Renal cortical epithelial cell (primary cell): Measurements from ENCODE around the gene CTNNA2. TPM values are rescaled to one million over a fixed set of nuclear protein-coding genes. Genes with fewer than 3 reads are reported as not detected.

Source experiments
- DNase-seq: peaks from one replicate; pipeline ENCODE4 v3.0.0-alpha.2; 2011; ENCODE audit warnings: low read depth
- total RNA-seq: library from RNA; depleted of rRNA; stranded (reverse); fragments of >200 nt; gene quantifications from 2 replicates; pipeline ENCODE4 v1.2.3, GENCODE V29; 2014

Gene CTNNA2
- total RNA-seq, 1 donor from 2014 or later, result 0.35 TPM

- DNase-seq, result peak; percentile 9
These were observed 200.4 kb downstream of the CTNNA2 start for GRCh38 chr2:79713131-79713785.

DNA sequence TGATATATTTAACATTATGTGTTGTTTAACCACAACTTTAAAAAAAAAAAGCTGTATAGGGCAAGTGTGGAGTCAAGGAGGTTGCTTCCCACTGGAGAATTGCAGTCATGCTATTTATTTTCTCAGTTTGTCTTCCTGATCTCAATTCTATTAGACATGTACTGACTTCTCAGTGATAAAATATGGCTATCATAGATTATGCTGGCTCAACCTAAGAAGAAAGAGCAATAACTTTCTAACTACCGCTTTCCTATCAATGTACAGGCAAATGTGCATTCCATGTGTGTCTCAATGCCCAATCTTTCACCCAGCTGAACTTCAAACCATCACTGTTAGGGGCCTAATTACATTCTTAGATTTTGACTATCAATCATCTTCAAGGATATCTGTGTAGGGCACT is 201.4 kb downstream of the CTNNA2 start:
- no peak for DNase-seq

DNA sequence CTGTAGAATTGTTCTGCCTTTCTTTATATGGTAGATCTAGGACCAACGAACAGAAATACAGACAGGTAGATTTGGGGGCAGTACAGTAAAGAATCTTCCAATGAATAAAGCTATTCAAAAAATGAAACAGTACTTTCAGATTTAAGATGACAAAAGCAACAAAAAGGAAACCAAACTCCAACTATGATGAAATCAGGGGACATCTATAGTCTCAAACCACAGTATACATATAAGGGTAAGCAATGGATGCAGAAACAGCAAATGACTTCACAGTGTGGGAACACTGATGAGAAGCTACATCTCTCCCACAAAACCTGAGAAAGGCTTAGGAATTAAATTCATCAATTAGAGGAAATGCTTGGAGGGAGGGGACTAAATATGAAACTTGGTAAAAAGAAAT is 202.5 kb downstream of the CTNNA2 start:
- no peak for DNase-seq

DNA sequence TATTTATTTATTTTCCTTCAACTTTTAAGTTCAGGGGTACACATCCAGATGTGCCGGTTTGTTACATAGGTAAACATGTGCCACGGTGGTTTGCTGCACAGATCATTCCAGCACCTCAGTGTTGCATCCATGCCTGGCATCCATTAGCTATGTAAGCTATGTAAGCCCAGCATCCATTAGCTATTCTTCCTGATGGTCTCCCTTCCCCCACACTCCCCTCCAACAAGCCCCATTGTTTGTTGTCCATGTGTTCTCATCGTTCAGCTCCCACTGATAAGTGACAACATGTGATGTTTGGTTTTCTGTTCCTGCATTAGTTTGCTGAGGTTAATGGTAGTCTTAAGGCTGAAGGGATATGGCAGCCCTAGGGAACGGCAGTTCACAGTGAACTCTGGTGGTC is 203.4 kb downstream of the CTNNA2 start:
- no peak for DNase-seq

GRCh38 chr2:79717364-79718007 is 204.6 kb downstream of the CTNNA2 start:
- DNase-seq, result peak; percentile 93

- DNase-seq, result no peak
These were observed 208.2 kb downstream of the CTNNA2 start for GRCh38 chr2:79721061-79721460.

- DNase-seq, result no peak
These were observed 209.1 kb downstream of the CTNNA2 start for GRCh38 chr2:79721966-79722365.

DNA sequence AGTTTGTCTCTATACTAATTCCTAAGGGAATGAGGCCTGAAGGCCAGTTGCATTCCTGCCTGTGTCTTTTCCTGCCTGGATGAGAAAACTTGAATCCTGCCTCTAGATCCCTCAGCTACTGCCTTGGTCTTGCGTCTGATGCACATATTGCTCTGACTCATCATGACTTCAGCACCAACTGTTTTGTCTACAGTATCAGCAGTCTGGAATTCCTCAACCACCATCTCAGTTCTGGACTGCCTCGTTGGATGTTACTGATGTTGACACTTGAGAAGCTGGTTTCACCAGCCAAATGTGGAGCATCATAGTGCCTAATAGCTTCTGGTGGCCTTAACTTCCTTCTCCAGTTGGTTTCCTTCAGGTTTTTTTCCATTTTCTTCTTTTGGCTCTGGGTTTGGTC is 211.0 kb downstream of the CTNNA2 start:
- peak; percentile 94 for DNase-seq

GRCh38 chr2:79729532-79729931 is 216.7 kb downstream of the CTNNA2 start:
- DNase-seq, result no peak

DNA sequence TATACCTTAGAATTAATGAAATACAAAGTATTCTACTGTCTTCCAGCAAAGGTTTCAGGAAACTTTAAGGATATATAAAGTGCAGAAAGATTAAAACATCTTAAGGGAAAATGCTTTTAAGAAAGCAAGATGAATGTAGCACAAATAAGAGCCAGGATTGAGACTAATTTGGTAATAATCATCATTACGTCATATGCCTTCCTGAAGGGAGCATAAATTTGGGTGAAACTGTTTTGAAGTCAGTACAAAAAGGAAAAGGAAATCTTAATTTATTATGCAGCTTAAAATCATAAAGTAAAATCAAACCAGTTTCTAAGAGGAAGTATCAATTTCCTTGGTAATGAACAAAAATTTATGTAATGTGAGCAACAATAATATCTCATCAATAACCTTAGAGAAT is 221.7 kb downstream of the CTNNA2 start:
- no peak for DNase-seq

DNA sequence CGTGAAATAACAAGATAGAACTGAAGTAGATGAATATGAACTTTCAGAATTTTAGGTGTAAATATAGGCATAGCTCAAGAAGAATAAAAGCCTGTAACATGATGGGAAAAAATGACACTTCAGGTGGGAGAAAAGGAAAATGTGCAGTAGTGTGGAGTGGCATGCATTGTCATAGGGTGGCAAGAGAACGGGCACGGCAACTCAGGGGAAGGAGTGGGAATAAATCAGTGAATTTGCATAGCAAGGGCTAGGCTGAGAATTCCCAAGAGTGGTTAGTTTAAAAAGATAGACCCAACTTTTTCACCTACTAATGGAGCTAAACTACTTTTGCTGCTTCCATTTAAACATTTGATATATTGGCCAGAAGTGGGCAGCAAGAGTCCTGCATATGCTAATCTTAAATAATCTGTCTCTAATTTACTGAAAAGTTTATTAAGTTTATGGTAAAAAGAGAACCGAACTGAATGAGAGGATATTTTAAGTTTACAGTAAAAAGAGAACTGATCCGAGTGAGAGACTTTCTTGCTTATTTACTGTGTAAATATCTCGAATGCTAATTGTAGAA is 228.1 kb downstream of the CTNNA2 start:
- no peak for DNase-seq

DNA sequence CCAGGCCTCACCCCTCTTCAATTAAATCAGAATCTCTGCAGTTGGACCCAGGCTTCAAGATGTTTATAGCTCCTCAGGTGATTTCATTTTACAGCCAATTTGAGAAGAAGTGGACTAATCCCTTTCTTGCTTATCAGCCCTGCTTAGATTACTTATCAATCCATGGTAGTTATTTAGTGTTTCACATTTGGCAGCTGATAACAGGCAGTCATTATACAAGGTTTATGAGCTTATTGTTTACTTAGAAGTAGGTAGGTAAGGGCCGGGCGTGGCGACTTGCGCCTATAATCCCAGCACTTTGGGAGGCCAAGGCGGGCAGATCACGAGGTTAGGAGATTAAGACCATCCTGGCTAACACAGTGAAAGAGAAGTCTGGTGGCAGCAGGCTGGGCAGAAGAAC is 237.5 kb downstream of the CTNNA2 start:
- no peak for DNase-seq

DNA sequence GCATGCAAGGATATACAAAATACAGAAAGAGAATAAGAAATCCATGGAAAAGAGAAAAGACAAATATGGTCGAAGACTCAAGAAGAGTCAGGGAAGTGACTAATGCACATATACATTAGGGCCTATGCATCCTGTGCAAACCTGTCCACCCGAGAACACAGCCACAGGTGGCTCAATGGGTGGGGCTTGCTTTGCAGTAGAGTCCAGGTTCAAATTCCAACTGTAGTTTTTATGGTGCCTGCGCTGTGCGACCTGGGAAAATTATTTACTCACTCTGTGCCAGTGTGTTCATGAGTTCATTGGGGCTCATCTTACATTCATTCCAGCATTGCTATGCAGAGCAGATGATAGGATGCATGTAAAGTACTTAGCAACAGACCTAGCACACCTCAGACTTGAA is 244.7 kb downstream of the CTNNA2 start:
- DNase-seq, result no peak

DNA sequence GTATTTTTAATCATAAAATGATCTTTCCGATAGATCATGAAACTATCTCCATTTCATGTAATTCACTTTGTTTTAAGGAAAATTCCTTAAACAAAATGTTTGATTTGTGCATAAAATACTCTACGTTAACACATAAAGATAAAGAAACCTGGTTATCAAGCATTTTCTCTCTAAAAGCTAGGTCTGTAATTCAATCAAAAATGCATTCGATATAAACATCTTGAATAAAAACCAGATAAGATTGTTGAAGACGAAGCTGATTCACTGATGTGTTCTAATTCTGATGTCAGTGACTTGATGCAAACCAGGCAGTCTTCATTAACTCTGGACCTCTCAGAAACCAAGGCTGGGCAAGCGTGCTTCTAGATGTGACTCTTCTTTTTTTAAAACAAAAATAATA is 245.2 kb downstream of the CTNNA2 start:
- no peak for DNase-seq

DNA sequence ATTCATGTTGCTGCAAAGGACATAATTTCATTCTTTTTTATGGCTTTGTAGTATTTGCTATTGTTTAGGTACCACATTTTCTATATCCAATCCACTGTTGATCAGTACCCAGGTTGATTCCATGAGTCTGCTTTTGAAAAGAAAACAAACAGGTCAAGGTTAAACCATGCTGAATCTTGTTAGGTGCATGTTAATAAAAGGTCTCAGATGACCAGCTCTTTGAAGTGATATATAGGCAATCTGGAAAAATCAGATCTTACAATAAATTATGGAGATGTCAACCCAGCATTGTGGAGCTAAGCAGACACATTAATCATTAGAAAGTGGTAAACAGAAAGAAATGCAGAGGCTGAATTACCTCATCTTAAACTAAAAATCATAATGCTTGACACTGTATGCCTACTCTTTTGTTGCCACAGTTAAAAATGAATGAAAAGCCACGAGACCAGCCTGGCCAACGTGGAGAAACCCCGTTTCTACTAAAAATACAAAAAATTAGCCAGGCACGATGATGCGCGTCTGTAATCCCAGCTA is 246.0 kb downstream of the CTNNA2 start:
- DNase-seq, result no peak

GRCh38 chr2:79770926-79771325 is 258.1 kb downstream of the CTNNA2 start:
- DNase-seq, result no peak

DNA sequence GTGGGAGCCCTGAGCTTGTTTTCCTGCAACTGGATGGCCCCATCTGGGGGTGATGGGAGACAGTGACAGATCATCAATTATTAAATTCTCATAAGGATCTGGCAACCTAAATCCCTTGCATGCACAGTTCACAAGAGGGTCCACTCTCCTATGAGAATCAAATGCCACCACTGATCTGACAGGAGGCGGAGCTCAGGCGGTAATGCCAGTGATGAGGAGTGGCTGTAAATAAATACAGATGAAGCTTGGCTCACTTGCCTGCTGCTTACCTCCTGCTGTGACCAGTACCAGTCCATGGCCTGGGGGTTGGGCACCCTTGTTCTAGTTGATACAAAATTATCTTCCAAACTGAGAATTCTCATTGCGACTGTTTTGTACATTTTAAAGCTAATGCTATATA is 258.6 kb downstream of the CTNNA2 start:
- no peak for DNase-seq

DNA sequence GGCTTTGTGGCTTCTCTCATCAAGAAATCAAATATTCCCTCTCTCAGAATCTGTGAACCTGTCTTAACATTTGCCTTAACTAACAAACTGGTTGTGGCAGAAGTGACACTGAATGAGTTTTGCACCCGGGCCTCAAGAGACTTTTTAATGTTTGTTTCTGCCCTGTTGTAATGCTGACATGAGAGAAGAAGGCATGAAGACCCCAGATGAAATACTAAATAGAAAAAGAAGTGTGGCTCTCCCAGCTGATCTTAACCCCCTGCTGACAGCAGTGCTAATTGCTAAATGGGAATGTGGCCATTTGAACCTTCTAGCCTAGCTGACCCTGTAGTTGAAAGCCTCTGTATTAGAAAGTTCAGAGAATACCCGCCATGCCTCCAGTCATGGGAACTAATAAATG is 261.2 kb downstream of the CTNNA2 start:
- no peak for DNase-seq

GRCh38 chr2:79776461-79776860 is 263.6 kb downstream of the CTNNA2 start:
- no peak for DNase-seq

DNA sequence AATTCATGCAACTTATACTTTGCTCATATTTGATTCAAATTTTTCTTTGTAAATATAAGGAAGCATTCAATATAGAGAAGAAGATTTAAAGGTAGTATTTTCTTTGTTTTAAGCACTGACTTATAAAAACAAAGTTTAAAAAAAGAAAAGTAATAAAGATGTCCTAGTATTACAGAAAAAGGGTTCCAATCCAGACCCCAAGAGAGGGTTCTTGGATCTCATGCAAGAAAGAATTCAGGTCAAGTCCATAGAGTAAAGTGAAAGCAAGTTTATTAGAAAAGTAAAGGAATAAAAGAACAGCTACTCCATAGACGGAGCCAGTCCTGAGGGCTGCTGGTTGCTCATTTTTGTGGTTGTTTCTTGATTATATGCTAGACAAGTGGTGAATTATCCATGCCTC is 267.9 kb downstream of the CTNNA2 start:
- no peak for DNase-seq

- DNase-seq, result no peak
These were observed 270.0 kb downstream of the CTNNA2 start for GRCh38 chr2:79782576-79783452.

- DNase-seq, result no peak
These were observed 276.3 kb downstream of the CTNNA2 start for GRCh38 chr2:79788952-79789651.
